Femur (tissue), 1 donor: ENCODE measurements around the gene ATAD2B.
"Not testable (repeated sequence)": the region's sequence is repeated elsewhere in the genome, so short reads cannot be mapped to it uniquely, and the experiment has no call there.

Experiments
- DNase-seq: peaks from one replicate; pipeline ENCODE4 v3.0.0-alpha.2; 2017

Gene ATAD2B

DNA sequence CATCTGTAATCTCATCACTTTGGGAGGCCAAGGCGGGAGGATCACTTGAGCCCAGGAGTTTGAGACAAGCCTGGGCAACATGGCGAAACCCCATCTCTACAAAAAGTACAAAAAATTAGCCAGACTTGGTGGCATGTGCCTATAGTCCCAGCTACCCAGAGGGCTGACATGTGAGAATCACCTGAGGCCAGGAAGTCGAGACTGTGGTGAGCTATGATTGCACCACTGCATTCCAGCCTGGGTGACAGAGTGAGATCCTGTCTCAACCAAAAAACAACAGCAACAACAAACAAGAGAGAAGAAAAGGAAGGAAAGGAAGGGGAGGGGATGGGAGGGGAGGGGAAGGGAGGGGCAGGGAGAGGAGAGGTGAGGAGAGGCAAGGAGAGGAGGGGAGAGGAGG, 203.9 kb downstream of the ATAD2B start:
- not testable (repeated sequence) for DNase-seq

DNA sequence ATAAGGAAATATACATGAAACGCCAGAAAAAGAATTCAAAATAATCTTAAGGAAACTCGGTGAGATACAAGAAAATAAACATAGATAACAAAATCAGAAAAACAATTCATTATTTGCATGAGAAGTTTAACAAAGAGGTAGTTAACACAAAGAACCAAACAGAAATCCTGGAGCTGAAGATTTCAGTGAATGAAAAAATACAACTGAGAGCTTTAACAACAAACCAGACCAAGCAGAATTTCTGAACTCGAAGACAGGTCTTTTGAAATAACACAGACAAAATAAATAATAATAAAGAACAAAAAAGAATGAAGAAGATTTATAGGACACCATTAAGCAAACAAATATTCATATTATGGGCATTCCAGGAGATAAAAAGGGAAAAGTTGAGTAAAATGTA, 204.7 kb downstream of the ATAD2B start:
- no peak for DNase-seq

DNA sequence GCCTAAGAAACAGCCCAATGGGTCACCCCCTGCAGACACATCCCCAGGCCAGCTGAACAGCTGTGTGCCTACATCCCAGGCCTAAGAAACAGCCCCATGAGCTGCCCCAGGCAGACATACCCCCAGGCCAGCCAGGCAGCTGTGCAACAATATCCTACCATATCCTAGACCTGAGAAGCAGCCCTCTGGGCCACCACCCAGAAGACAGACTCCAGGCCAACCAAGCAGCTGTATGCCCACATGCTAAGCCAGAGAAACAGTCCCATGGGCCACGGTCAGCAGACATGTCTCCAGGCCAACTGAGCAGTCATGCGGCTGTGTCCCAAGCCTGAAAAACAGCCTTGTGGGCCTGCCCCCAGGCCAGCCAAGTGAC, 205.5 kb downstream of the ATAD2B start:
- no peak for DNase-seq

DNA sequence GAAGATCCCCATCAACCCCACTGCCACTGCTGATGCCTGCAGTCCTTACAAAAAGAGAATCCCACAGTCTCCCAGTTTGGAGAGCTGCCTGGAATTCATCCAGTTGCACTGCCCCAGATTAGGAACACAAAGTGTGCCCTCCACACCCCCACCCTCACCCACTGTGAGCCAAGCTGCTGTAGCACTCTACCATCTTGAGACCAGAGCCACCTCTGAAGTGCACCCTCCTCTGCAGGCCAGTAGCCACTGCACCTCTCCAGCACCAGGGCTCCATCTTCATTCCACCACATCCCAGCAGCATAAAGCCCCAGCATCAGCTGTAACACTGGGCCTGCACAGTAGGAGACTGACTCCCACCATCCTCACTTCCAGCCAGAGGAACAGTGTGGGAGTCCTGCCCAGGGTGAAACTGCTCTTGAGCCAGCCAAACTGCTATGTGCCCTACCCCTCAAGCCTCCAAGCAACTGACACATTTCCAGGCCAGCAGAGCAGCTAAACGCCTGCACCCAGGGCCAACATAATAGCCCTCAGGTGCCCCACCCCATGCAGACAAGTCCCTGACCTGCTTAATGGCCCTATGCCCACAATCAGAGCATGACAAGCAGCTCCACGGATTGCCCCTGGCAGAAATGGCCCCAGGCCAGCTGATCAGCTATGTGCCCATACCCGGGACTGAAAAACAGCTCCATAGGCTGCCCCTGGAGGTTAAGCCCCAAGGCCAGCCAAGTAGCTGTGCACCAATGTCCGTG, 206.0 kb downstream of the ATAD2B start:
- DNase-seq = peak; percentile 19

DNA sequence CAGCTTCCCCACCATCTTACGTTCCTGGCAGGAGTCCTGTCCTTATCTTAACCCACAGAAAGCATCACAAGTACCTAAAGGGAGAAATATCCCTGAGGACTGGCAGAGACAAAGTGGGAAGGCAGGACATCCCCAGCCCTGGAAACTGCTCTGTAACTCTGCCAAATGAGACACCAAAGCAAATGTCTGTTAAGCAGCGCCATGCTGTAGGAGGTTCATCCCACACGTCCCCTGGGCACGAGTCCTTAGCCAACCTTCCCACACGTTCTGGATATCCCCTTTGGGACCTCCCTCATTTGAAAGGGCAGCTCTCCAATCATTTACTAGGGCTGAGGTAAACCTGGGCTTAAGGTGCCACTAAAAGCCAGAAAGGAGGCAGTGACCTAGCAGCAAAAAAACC, 207.2 kb downstream of the ATAD2B start:
- no peak for DNase-seq

DNA sequence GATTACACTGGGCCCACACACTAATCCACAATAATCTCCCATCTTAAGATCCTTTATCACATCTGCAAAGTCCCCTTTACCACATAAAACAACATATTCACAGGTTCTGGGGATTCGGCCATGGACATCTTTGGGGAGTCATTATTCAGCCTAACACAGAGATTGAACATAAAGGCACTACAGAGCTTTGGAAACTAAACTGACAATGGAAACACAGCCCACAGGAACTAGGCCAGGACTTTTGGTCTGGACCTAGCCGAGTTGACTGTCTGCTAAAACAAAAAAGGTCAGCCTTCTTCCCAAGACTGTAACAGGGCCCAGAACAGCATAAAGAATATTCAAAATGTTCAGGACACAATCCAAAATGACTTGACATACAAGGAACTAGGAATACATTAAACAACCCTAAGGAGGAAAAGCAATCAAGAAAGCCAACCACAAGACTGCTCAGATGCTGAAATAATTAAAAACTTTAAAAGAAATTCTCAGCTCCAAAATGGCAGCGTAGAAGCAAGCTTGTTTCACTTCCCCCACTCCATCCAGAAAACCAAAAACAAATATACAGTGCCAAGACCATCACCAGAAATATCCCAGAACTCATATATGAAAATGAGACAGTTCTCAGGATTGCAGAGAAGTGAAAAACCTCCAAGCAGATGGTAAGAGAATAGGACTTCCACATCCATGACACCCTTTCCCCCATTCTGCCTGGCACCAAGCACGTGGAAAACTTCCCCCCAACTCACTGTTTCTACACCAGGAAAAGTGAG, 207.8 kb downstream of the ATAD2B start:
- DNase-seq = peak; percentile 79

DNA sequence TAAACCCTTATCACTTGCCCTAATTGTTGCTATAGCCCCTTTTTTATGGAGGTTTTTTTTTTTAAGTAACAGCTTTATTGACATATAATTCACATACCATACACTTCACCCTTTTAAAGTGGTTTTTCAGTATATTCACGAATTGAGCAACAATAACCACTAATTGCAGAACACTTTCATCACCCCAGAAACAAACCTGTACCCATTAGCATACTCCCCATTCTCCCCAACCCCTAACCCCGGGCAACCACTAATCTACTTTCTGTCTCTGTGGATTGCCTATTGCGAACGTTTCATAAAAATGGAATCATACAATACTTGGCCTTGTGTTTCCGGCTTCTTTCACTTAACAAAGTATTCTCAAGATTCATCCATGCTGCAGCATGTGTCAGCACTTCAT, 213.6 kb downstream of the ATAD2B start:
- DNase-seq = no peak

DNA sequence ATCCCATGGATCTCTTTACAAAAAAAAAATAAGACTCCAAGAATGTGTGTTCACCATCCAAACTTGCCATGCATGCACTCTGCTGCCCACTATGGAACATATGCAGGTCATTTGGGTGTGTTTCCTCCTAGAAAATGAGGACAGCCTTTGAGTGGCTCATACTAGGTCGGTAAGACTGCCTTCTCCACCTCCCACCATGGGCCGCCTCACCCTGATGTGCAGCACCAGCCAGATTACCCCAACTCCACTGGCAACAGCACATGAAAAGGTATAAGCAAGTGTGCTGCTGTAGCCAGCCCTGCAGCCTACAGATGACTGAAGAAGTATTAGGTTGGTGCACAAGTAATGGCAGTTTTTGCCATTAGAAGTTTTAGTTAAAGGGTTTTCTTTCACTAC, 214.2 kb downstream of the ATAD2B start:
- DNase-seq = no peak

DNA sequence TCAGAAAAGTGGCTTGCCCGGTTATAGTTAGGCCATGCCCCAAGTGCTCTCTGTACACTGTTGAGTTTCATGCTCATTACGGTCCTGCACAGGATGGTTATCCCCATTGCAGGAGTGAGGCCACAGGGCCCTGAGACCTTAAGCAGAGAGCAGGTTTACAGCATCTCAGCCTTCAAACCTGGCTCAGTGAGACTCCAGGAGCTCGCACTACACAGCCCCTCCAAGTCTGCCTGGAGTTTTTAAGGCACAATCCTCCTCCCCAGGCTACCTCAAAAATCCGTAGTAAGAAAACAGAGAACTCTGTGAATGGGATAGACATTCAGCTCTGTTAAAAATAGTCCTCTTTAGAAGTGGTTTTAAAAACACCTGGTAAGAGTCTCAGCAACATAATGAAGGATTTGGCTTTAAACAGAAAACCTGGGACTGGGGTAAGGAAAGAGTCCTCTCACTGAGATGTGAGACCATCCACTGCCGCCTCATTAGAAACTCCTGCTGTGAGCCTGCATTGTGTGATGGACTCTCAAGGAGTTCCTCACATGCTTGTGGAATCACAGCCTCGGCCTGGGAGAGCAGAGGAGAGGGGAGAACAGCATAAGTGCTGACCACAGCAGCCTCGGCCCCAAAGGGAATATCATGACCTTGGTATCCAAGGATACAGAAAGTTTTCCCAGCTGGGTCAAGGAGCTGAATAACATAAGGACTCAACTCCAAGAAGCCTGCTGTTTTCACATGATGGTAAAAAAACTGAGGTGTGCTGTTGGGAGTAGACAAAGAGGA, 214.8 kb downstream of the ATAD2B start:
- DNase-seq = peak; percentile 18

DNA sequence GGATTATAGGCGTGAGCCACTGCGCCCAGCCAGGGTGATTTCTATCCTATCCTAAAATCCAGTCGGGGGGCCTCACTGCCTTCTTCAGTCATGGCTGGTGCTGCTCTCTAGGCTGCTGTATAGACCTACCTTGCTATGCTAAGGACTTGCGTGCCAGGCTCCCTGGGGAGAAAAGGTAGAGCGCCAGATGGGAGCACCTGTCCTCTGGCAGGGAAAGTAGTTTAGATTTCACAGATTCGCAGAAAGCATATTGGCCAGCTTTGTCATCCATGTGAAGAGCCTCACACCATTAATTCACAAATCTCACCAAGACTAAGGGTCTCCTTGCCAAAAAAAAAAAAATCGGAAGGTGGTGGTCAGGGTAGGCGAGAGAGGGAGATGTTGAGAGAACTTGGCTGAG, 217.6 kb downstream of the ATAD2B start:
- DNase-seq = no peak

DNA sequence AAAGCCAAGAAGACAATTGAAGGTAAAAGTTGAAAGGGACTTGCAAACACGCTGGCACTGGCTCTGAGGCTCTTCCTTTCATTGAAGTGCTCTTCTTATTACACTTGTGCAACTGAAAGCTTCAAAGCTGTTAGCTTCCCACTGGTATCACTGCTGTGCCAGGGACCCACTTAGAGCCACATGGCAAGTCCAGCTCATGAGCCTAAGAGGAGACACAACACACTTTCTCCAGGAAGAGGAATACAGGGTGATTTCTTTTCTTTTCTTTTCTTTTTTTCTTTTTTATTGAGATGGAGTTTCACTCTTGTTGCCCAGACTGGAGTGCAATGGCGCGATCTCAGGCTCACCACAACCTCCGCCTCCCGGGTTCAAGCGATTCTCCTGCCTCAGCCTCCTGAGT, 218.2 kb downstream of the ATAD2B start:
- DNase-seq = no peak

DNA sequence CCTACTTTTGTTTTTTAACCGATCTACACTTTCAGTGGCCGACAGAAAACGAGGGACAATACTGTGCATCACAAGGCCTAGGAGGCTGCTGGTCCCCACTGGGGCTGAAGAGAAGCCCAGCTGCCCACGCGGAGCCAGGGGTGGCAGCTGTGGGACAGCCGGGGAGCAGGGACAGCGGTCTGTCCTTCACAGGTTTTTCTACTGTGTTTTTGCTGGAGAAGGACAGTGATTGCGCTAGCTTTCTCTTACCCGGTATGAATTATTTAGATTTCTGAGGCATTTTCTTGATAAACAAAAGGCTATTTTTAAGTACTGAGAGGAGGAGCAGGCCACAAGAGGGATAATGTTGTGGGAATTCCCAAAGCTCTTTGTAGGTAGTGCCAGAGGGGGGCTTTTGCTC, 219.8 kb downstream of the ATAD2B start:
- no peak for DNase-seq

DNA sequence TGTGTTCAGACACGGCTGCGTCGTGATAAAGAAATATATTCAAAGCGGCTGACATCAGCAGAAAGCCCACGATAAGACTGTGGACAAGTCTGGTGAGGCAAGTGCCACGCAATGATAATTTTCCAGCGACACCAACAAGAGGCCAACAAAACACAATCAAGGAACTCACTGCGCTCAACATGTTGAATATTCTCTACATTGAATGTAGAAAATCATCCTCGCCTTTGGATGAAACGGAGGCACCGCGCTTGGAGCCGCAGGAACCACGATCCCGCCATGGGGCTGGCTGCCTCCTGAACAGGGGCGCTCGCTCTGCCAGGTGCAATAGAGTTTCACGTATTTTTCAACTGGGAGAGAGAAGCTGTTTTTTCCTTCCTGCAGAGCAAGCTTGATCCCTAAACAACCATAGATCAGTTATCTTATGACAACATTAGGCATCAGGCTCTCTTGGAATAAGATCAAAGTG, 220.3 kb downstream of the ATAD2B start:
- DNase-seq = no peak

DNA sequence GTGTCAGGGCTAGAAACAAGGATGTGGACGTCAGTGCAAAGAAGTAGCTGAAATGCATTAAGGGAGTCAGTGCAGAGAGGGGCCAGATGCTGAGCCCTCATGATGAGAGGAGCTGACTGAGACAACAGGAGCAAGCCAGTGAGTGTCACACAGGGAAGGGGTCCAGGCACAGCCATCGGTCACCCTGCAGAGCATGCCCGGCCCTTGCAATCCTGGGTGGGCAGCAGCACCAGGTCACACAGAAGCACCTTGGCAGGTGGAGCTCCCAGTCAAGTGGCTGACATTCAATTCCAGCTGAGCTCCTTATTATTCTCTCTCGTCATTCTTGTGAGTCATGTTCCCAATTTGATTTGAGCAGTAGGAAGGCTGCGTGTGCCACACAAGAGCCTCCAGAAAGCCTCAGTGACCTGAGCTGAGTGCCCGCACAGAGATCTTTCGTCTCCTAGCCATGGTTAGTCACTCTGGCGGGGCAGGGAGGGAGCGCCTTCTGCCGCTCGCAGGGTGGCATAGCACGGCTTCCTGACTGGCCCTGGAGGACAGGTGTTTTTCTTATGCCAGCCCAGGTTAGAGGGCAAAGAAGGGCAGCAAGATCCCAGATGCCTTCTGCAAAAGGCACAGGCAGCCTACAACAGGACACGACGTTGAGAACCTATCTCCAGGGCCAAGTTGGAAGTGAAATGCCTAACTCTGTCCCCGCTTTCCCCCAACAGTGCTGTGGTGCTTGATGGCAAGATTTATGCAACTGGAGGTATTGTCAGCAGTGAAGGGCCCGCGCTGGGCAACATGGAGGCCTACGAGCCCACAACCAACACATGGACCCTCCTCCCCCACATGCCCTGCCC, 220.9 kb downstream of the ATAD2B start:
- no peak for DNase-seq

DNA sequence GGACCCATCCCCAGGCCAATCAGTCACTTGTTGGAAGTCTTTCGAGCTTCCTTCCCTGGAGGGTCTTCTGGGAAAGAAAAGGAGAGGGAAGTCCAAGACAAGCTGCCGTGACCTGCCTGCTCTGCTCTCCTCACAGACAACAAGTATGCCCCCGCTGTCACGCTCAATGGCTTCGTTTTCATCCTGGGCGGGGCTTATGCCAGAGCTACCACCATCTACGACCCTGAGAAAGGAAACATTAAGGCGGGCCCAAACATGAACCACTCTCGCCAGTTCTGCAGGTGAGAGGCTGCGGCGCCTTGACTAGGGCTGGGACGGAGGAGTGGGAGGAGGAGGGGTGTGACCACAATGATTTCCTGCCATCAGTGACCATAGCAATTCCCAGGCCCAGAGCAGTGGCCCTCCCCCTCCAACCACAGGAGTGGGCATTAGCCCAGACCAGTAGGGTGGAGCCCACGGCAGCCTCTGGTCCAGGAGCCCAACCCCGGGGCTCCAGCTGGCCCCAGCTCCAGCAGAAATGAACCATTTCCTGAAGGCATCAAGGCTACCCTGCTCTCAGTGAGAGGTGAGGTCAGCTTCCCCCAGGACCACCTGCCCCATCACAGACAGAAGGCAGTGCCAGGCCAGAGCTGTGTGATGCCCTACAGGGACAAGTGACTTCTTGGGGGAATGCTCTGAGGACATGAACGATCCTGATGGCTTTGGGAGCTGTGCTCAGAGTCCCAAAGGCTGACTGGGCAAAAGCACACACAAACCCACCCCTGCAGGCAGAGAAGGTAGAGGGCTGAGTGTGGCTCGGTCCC, 223.1 kb downstream of the ATAD2B start:
- DNase-seq = no peak

DNA sequence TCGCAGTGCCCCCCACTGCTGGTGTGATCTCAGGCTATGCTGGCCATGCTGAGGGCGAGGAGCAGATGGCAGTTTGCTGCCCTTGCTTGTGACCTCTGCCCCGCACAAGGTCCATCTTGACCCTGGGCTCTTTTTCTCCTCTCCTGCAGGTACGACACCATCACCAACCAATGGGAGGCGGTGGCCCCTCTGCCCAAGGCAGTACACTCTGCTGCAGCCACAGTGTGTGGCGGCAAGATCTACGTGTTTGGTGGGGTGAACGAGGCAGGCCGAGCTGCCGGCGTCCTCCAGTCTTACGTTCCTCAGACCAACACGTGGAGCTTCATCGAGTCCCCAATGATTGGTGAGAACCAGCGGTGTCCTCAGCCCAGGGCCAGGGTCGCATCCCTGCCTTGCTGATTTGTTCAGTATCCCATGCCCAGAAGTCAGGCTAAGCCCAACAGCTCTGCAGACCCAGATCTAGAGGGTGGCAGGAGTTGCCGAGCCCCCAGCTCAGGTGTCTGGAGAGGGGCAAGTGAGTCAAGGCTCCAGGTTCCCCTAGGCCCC, 223.8 kb downstream of the ATAD2B start:
- no peak for DNase-seq

DNA sequence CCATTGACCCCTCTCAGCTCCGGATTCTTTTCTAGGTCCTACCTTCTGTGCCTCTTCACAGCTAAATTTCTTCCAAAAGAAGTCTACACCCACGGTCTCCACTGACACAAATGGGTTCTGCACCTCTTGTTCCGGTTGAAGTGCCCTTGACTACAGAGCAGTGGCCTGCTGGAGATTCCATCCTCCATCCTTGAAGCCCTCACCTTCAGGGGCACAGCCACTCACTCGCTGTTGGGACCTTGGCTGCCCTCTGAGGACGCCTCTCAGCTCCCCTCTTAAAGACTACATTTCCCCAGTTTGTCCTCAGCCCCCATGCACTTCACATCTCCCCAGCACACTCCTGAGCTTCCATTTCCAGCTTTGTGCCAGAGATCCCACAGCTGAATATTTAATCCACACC, 226.3 kb downstream of the ATAD2B start:
- no peak for DNase-seq

DNA sequence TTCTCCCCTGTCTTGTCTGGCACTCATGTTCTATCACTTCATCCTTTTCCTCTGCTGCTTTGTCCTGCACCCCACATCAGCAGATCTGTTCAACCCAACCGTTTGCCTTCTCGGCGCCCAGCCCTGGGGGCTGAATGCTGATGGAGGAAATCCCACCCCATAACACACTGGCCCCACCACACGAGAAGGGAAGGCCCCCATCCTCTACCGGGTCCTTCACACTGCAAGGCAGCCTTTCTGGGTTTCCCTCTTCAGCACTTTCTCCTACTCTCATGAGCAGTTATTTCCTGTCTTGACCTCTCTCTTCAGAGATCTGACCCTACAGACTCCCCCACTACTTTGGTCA, 227.4 kb downstream of the ATAD2B start:
- DNase-seq = no peak

DNA sequence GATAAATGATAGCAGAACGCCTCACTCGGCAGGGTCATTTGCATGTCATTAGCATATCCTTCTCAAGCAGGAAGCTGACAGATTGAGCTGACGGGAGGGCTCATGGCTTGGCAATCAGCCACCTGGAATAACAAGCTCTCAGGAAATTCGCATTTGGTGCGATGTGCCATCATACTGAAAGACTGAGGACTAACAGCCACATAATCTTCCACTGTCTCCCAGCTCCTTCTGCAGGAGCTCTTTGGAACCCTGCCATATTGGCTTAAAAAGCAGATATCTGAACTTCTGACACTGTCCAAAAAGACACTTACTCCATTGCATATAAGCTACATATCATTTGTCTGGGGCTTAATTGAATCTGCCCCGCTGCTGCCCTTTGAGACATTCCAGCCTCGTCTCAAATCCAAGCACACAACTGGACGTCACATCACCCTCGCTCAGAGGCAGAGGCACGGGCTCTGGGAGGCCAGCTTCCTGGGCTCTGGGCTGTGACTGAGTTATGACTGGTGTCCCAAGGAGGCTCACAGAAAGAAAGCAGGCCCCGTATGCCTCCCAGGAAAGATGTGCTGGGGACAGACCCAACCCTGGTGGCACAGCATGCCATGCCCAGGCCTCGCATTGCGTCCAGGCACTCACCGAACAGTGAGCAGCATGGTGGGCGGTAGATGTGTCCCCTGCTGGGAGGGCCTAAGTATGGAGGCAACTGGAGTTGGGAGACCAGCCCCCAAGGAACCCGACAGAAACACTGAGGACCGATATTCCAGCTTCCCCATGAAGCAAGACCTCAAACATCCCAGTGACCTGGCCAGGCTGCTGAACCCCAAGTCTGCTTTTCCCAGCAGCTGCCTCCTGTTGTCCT, 228.0 kb downstream of the ATAD2B start:
- peak; percentile 14 for DNase-seq
